NCI-H2196 (cell line): ENCODE results near the gene EDDM3A.

Source experiments
- DNase-seq: peaks from one replicate; lab custom pipeline; 2025; ENCODE audit not compliant: unreplicated experiment; lab: John Stamatoyannopoulos, UW

EDDM3A gene

GRCh38 chr14:20782280-20782890 lies 36.7 kb downstream of the EDDM3A start:
- no peak for DNase-seq

- DNase-seq = no peak
These were observed 41.3 kb downstream of the EDDM3A start for GRCh38 chr14:20787025-20787424.

GRCh38 chr14:20789230-20789813 lies 43.6 kb downstream of the EDDM3A start:
- no peak for DNase-seq

- DNase-seq = no peak
These were observed 44.9 kb downstream of the EDDM3A start for GRCh38 chr14:20790464-20791116.

GRCh38 chr14:20791187-20791586 lies 45.5 kb downstream of the EDDM3A start:
- DNase-seq = no peak

GRCh38 chr14:20791597-20791996 lies 45.9 kb downstream of the EDDM3A start:
- DNase-seq = no peak

- no peak for DNase-seq
These were observed 46.9 kb downstream of the EDDM3A start for GRCh38 chr14:20792556-20792955.

GRCh38 chr14:20794644-20795369 lies 49.1 kb downstream of the EDDM3A start:
- DNase-seq = no peak

- no peak for DNase-seq
These were observed 51.5 kb downstream of the EDDM3A start for GRCh38 chr14:20797164-20797563.
